HAP-1 (cell line): ENCODE measurements around the gene OBP2B.
"Not testable (repeated sequence)": the region's sequence is repeated elsewhere in the genome, so short reads cannot be mapped to it uniquely, and the experiment has no call there.

Source experiments
- DNase-seq, 2 experiments: peaks; one replicate each; pipeline ENCODE4 v3.0.0-alpha.2; 2016 to 2020; ENCODE audit warnings: low spot score in 2 of 2
- H3K27me3 ChIP-seq: fragments of 250-450 bp; sonication (Bioruptor Pico); 2 replicates; pipeline ENCODE4 v1.5.1; 2020; ENCODE audit warnings: low read depth, mild to moderate bottlenecking, moderate library complexity
- H3K36me3 ChIP-seq: fragments of 250-450 bp; sonication (Bioruptor Pico); replicated peaks from 2 replicates; pipeline ENCODE4 v1.5.1; 2020; ENCODE audit warnings: mild to moderate bottlenecking
- H3K4me1 ChIP-seq: fragments of 250-450 bp; sonication (Bioruptor Pico); 2 replicates; pipeline ENCODE4 v1.5.1; 2020; ENCODE audit warnings: mild to moderate bottlenecking
- H3K4me3 ChIP-seq: fragments of 250-450 bp; sonication (Bioruptor Pico); 2 replicates; pipeline ENCODE4 v1.5.1; 2020; ENCODE audit warnings: mild to moderate bottlenecking, moderate library complexity
- H3K9me3 ChIP-seq: fragments of 250-450 bp; sonication (Bioruptor Pico); 2 replicates; pipeline ENCODE4 v1.5.1; 2020; ENCODE audit warnings: mild to moderate bottlenecking, moderate library complexity
- in situ Hi-C: fragments of 300-500 bp; cut with MboI; formaldehyde crosslinking; loops from 3 replicates; pipeline ENCODE4 v1.14.3; 2020; ENCODE audit warnings: low sequenced_read_pairs, inconsistent platforms, mixed read lengths

Gene OBP2B

GRCh38 chr9:133205996-133206931 lies 2.8 kb downstream of the OBP2B start:
- Histone ChIP-seq H3K27me3 (peaks cover 26% of the 10 kb centered on the region), H3K9me3 (no peaks in the 10 kb centered on the region), H3K4me3 (no peak overlapping the region), H3K36me3 (no peaks in the 10 kb centered on the region), H3K4me1 (no peaks in the 10 kb centered on the region)
- in situ Hi-C loops: no loop called here
- DNase-seq: no peak

GRCh38 chr9:133205481-133205887 lies 3.6 kb downstream of the OBP2B start:
- H3K9me3 ChIP-seq, DNase-seq, H3K4me1 ChIP-seq, H3K4me3 ChIP-seq, in situ Hi-C loops, H3K36me3 ChIP-seq: not testable (repeated sequence)
- H3K27me3 ChIP-seq: peaks cover 24% of the 10 kb centered on the region

- in situ Hi-C loops: no loop called here
These were observed 4.1 kb downstream of the OBP2B start for GRCh38 chr9:133204993-133205336.

GRCh38 chr9:133204335-133204992 lies 4.6 kb downstream of the OBP2B start:
- Histone ChIP-seq H3K4me3 (no peak overlapping the region), H3K4me1 (no peaks in the 10 kb centered on the region), H3K27me3 (peaks cover 24% of the 10 kb centered on the region), H3K36me3 (no peaks in the 10 kb centered on the region), H3K9me3 (no peaks in the 10 kb centered on the region)
- in situ Hi-C loops: no loop called here
- DNase-seq: no peak

More at GRCh38 chr9:133204993-133205336, 4.1 kb downstream of the OBP2B start:
- H3K36me3 ChIP-seq: no peaks in the 10 kb centered on the region
- no peaks in the 10 kb centered on the region for H3K4me1 ChIP-seq
- no peak for DNase-seq
- H3K4me3 ChIP-seq: no peak overlapping the region
- no peaks in the 10 kb centered on the region for H3K9me3 ChIP-seq
- H3K27me3 ChIP-seq: peaks cover 24% of the 10 kb centered on the region

GRCh38 chr9:133203506-133204075 lies 5.5 kb downstream of the OBP2B start:
- Histone ChIP-seq H3K9me3 (no peaks in the 10 kb centered on the region), H3K4me3 (no peak overlapping the region), H3K36me3 (no peaks in the 10 kb centered on the region), H3K27me3 (peaks cover 24% of the 10 kb centered on the region), H3K4me1 (no peaks in the 10 kb centered on the region)
- DNase-seq: no peak
- in situ Hi-C loops: no loop called here

- in situ Hi-C loops: no loop called here
- Histone ChIP-seq H3K27me3 (peaks cover 24% of the 10 kb centered on the region), H3K36me3 (no peaks in the 10 kb centered on the region), H3K9me3 (no peaks in the 10 kb centered on the region), H3K4me1 (no peaks in the 10 kb centered on the region), H3K4me3 (no peak overlapping the region)
- DNase-seq: no peak
These were observed 6.2 kb downstream of the OBP2B start for GRCh38 chr9:133202688-133203453.

GRCh38 chr9:133202145-133202513 lies 6.9 kb downstream of the OBP2B start:
- in situ Hi-C loops: no loop called here
- Histone ChIP-seq H3K4me1 (no peaks in the 10 kb centered on the region), H3K36me3 (no peaks in the 10 kb centered on the region), H3K27me3 (peaks cover 19% of the 10 kb centered on the region), H3K9me3 (no peaks in the 10 kb centered on the region), H3K4me3 (no peak overlapping the region)
- DNase-seq: no peak

- no peaks in the 10 kb centered on the region for H3K9me3 ChIP-seq
- in situ Hi-C loops: no loop called here
- no peak overlapping the region for H3K4me3 ChIP-seq
- H3K27me3 ChIP-seq: peaks cover 14% of the 10 kb centered on the region
- no peaks in the 10 kb centered on the region for H3K36me3 ChIP-seq
- H3K4me1 ChIP-seq: no peaks in the 10 kb centered on the region
- no peak for DNase-seq
These were observed 7.5 kb downstream of the OBP2B start for GRCh38 chr9:133201424-133202144.

- no peaks in the 10 kb centered on the region for H3K4me1 ChIP-seq
- no peaks in the 10 kb centered on the region for H3K36me3 ChIP-seq
- H3K27me3 ChIP-seq: peaks cover 12% of the 10 kb centered on the region
- no peak overlapping the region for H3K4me3 ChIP-seq
- in situ Hi-C loops: no loop called here
- no peak for DNase-seq
- H3K9me3 ChIP-seq: no peaks in the 10 kb centered on the region
These were observed 8.4 kb downstream of the OBP2B start for GRCh38 chr9:133200631-133201030.

GRCh38 chr9:133199648-133200321 lies 9.3 kb downstream of the OBP2B start:
- H3K9me3 ChIP-seq: no peaks in the 10 kb centered on the region
- DNase-seq: no peak
- H3K27me3 ChIP-seq: peaks cover 11% of the 10 kb centered on the region
- no peak overlapping the region for H3K4me3 ChIP-seq
- in situ Hi-C loops: no loop called here
- H3K4me1 ChIP-seq: no peaks in the 10 kb centered on the region
- no peaks in the 10 kb centered on the region for H3K36me3 ChIP-seq

- Histone ChIP-seq H3K9me3 (no peaks in the 10 kb centered on the region), H3K36me3 (no peaks in the 10 kb centered on the region), H3K27me3 (peaks cover 6% of the 10 kb centered on the region; the same call in 1 of the 2 replicates), H3K4me3 (no peak overlapping the region), H3K4me1 (no peaks in the 10 kb centered on the region)
- in situ Hi-C loops: no loop called here
- no peak for DNase-seq
These were observed 14.0 kb downstream of the OBP2B start for GRCh38 chr9:133195029-133195428.

GRCh38 chr9:133194597-133194996 lies 14.5 kb downstream of the OBP2B start:
- Histone ChIP-seq H3K9me3 (no peaks in the 10 kb centered on the region), H3K4me3 (no peak overlapping the region), H3K27me3 (peaks cover 6% of the 10 kb centered on the region; the same call in 1 of the 2 replicates), H3K36me3 (no peaks in the 10 kb centered on the region), H3K4me1 (no peaks in the 10 kb centered on the region)
- DNase-seq: no peak
- in situ Hi-C loops: no loop called here

GRCh38 chr9:133191989-133192388 lies 17.1 kb downstream of the OBP2B start:
- in situ Hi-C loops: no loop called here
- Histone ChIP-seq H3K36me3 (no peaks in the 10 kb centered on the region), H3K4me3 (no peak overlapping the region), H3K9me3 (no peaks in the 10 kb centered on the region), H3K4me1 (no peaks in the 10 kb centered on the region), H3K27me3 (peaks cover 8% of the 10 kb centered on the region)
- no peak for DNase-seq
